NT2/D1 (cell line): Measurements from ENCODE around the gene CUL1.

Experiments
- DNase-seq: peaks from one replicate; pipeline ENCODE4 v3.0.0-alpha.2; 2011; ENCODE audit warnings: low read depth, low spot score
- H3K27me3 ChIP-seq: 2 replicates; pipeline ENCODE4 v1.6.0; 2011; ENCODE audit warnings: mild to moderate bottlenecking; ENCODE audit not compliant: insufficient read length, insufficient read depth
- H3K36me3 ChIP-seq: 2 replicates; pipeline ENCODE4 v1.6.1; 2011; ENCODE audit warnings: mild to moderate bottlenecking, low read length, mixed read lengths; ENCODE audit not compliant: insufficient read depth, insufficient read length
- H3K4me1 ChIP-seq: 2 replicates; pipeline ENCODE4 v1.5.1; 2011; ENCODE audit not compliant: insufficient read depth, insufficient read length
- H3K4me3 ChIP-seq: 2 replicates; pipeline ENCODE4 v1.5.1; 2011; ENCODE audit warnings: low read depth; ENCODE audit not compliant: insufficient read length
- H3K9ac ChIP-seq: 2 replicates; pipeline ENCODE4 v1.6.0; 2011; ENCODE audit warnings: low read depth; ENCODE audit not compliant: insufficient read length
- H3K9me3 ChIP-seq: 2 replicates; pipeline ENCODE4 v1.5.1; 2011; ENCODE audit warnings: mild to moderate bottlenecking, low read length; ENCODE audit not compliant: insufficient read depth
- SUZ12 ChIP-seq: IDR thresholded peaks from 2 replicates; pipeline ENCODE4 v1.6.1; 2011; ENCODE audit not compliant: insufficient read length, insufficient read depth; ENCODE audit errors: extremely low read depth
- YY1 ChIP-seq: IDR thresholded peaks from 2 replicates; pipeline ENCODE4 v1.6.1; 2011; ENCODE audit not compliant: insufficient read length, insufficient read depth
- ZNF274 ChIP-seq: IDR thresholded peaks from 2 replicates; pipeline ENCODE4 v1.6.1; 2011; ENCODE audit warnings: mild to moderate bottlenecking, low read depth, low read length

The CUL1 gene

GRCh38 chr7:148711191-148712102, 12.7 kb downstream of the CUL1 start:
- no peak overlapping the region for H3K9ac ChIP-seq
- H3K36me3 ChIP-seq: peaks cover 8% of the 10 kb centered on the region
- no peaks in the 10 kb centered on the region for H3K4me1 ChIP-seq
- no peaks in the 10 kb centered on the region for H3K27me3 ChIP-seq
- no peak for TF ChIP-seq ZNF274
- TF ChIP-seq YY1: no peak
- no peak for TF ChIP-seq SUZ12
- H3K9me3 ChIP-seq: no peaks in the 10 kb centered on the region; the same call in 1 of the 2 replicates
- DNase-seq: no peak
- H3K4me3 ChIP-seq: no peak overlapping the region

- no peaks in the 10 kb centered on the region for H3K4me1 ChIP-seq
- H3K36me3 ChIP-seq: peaks cover 8% of the 10 kb centered on the region
- H3K4me3 ChIP-seq: no peak overlapping the region
- no peak for TF ChIP-seq SUZ12
- no peaks in the 10 kb centered on the region for H3K27me3 ChIP-seq
- DNase-seq: no peak
- no peaks in the 10 kb centered on the region; the same call in 1 of the 2 replicates for H3K9me3 ChIP-seq
- no peak overlapping the region for H3K9ac ChIP-seq
These were observed 14.1 kb downstream of the CUL1 start for GRCh38 chr7:148712678-148713329.

GRCh38 chr7:148714498-148714897, 15.8 kb downstream of the CUL1 start:
- no peaks in the 10 kb centered on the region for H3K4me1 ChIP-seq
- H3K27me3 ChIP-seq: no peaks in the 10 kb centered on the region
- TF ChIP-seq YY1 (no peak), SUZ12 (no peak), ZNF274 (no peak)
- H3K9ac ChIP-seq: no peak overlapping the region
- no peak overlapping the region for H3K4me3 ChIP-seq
- peaks cover 8% of the 10 kb centered on the region for H3K36me3 ChIP-seq
- no peaks in the 10 kb centered on the region; the same call in 1 of the 2 replicates for H3K9me3 ChIP-seq
- DNase-seq: no peak

- Histone ChIP-seq H3K4me1 (no peaks in the 10 kb centered on the region), H3K9ac (no peak overlapping the region), H3K9me3 (no peaks in the 10 kb centered on the region; the same call in 1 of the 2 replicates), H3K4me3 (no peak overlapping the region), H3K36me3 (peaks cover 8% of the 10 kb centered on the region), H3K27me3 (no peaks in the 10 kb centered on the region)
- no peak for DNase-seq
- TF ChIP-seq SUZ12 (no peak), YY1 (no peak), ZNF274 (no peak)
These were observed 16.3 kb downstream of the CUL1 start for GRCh38 chr7:148715027-148715426.

GRCh38 chr7:148717266-148717793, 18.6 kb downstream of the CUL1 start:
- no peaks in the 10 kb centered on the region for H3K4me1 ChIP-seq

GRCh38 chr7:148718431-148718830, 19.7 kb downstream of the CUL1 start:
- peaks cover 8% of the 10 kb centered on the region for H3K36me3 ChIP-seq
- no peak for TF ChIP-seq YY1
- TF ChIP-seq SUZ12: no peak
- TF ChIP-seq ZNF274: no peak
- no peak overlapping the region for H3K4me3 ChIP-seq
- no peaks in the 10 kb centered on the region for H3K4me1 ChIP-seq
- no peak overlapping the region for H3K9ac ChIP-seq
- DNase-seq: no peak
- H3K9me3 ChIP-seq: no peaks in the 10 kb centered on the region; the same call in 1 of the 2 replicates
- H3K27me3 ChIP-seq: no peaks in the 10 kb centered on the region

More at GRCh38 chr7:148717266-148717793, 18.6 kb downstream of the CUL1 start:
- Histone ChIP-seq H3K9ac (no peak overlapping the region), H3K9me3 (no peaks in the 10 kb centered on the region; the same call in 1 of the 2 replicates), H3K4me3 (no peak overlapping the region), H3K36me3 (peaks cover 8% of the 10 kb centered on the region), H3K27me3 (no peaks in the 10 kb centered on the region)
- no peak for DNase-seq
- TF ChIP-seq YY1: no peak
- TF ChIP-seq ZNF274: no peak
- no peak for TF ChIP-seq SUZ12

- TF ChIP-seq ZNF274 (no peak), SUZ12 (no peak), YY1 (no peak)
- no peaks in the 10 kb centered on the region for H3K27me3 ChIP-seq
- H3K9ac ChIP-seq: no peak overlapping the region
- peaks cover 5% of the 10 kb centered on the region for H3K36me3 ChIP-seq
- H3K9me3 ChIP-seq: no peaks in the 10 kb centered on the region; the same call in 1 of the 2 replicates
- H3K4me3 ChIP-seq: no peak overlapping the region
- DNase-seq: no peak
- no peaks in the 10 kb centered on the region for H3K4me1 ChIP-seq
These were observed 21.1 kb downstream of the CUL1 start for GRCh38 chr7:148719753-148720152.
